ENCODE results near the gene ABCC1. TPM values are rescaled to one million over a fixed set of nuclear protein-coding genes. Genes with fewer than 3 reads are reported as not detected.
"Not testable (repeated sequence)": the region's sequence is repeated elsewhere in the genome, so short reads cannot be mapped to it uniquely, and the experiment has no call there.

ABCC1 gene
- total and polyA plus RNA-seq, 2 donors: 11.6 to 18.1 TPM

- H3K4me1 ChIP-seq (ENCODE audit: control insufficient read depth in 2 of 2, insufficient read depth in 2 of 2, low read length in 2 of 2): no peaks in the 10 kb centered on the region
- WGBS: 93% methylated on average over 4 of the region's 4 CpGs
- no peaks in the 10 kb centered on the region for H3K36me3 ChIP-seq (ENCODE audit: control insufficient read depth in 2 of 2, insufficient read depth in 2 of 2, low read length in 1 of 2)
- H3K27ac ChIP-seq (ENCODE audit: low read depth in 1 of 2, low read length in 1 of 2): no peak overlapping the region
- H3K27me3 ChIP-seq (ENCODE audit: control insufficient read depth in 2 of 2, insufficient read depth in 1 of 2, low read length in 1 of 2): no peaks in the 10 kb centered on the region
- H3K4me3 ChIP-seq (ENCODE audit: low read length in 2 of 2): no peak overlapping the region
- H3K9me3 ChIP-seq (ENCODE audit: control insufficient read depth in 2 of 2, insufficient read depth in 1 of 2, low read length in 1 of 2): no peaks in the 10 kb centered on the region
- no peak for DNase-seq (ENCODE audit: low read depth in 6 of 9, low spot score in 9 of 9)
These were observed 222.0 kb downstream of the ABCC1 start for GRCh38 chr16:16171332-16171919.

DNA sequence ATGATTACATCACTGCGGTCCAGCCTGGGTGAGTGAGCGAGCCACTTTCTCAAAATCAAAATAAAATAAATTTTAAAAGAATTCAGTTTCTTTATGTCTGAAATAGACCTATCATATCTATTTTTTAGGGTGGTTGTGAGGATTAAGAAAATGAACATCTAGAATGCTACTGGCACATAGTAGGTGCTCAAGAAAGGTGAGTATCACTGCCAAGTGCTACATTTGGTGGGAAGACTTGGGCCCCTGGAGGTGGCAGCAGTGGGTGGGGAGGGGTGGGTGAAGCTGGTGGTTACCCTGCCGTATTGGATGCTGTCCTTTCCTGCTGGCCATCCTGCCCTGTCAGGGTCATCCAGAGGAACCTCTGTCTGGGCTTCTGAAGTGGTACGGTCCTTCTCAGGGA is 223.6 kb downstream of the ABCC1 start:
- WGBS: 99% methylated on average over 4 of the region's 4 CpGs
- Histone ChIP-seq H3K36me3 (ENCODE audit: control insufficient read depth in 2 of 2, insufficient read depth in 2 of 2, low read length in 1 of 2) (no peaks in the 10 kb centered on the region), H3K4me1 (ENCODE audit: control insufficient read depth in 2 of 2, insufficient read depth in 2 of 2, low read length in 2 of 2) (no peaks in the 10 kb centered on the region), H3K27ac (ENCODE audit: low read depth in 1 of 2, low read length in 1 of 2) (no peak overlapping the region), H3K4me3 (ENCODE audit: low read length in 2 of 2) (no peak overlapping the region), H3K9me3 (ENCODE audit: control insufficient read depth in 2 of 2, insufficient read depth in 1 of 2, low read length in 1 of 2) (no peaks in the 10 kb centered on the region), H3K27me3 (ENCODE audit: control insufficient read depth in 2 of 2, insufficient read depth in 1 of 2, low read length in 1 of 2) (no peaks in the 10 kb centered on the region)
- DNase-seq (ENCODE audit: low read depth in 6 of 9, low spot score in 9 of 9): no peak

DNA sequence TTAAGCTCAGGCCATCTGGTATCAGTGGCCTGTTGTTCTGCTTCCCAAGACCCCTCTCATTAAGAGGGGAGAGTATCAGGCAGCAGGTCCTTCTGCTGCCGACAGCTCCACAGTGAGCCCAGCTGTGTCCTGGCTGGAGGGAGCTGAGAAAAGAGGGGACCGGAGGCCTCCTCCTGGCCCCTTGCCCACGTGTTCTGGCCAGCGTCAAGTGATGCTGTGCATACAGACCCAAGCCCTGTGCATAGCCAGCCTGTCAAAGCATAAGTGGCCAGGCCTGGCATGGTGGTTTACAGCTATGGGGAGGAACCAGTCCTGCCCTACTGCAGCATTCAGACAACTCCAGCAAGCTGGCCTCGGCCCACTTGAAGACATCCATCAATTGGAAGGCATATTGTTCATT is 225.9 kb downstream of the ABCC1 start:
- no peaks in the 10 kb centered on the region for H3K27me3 ChIP-seq (ENCODE audit: control insufficient read depth in 2 of 2, insufficient read depth in 1 of 2, low read length in 1 of 2)
- DNase-seq (ENCODE audit: low read depth in 6 of 9, low spot score in 9 of 9): no peak
- H3K4me1 ChIP-seq (ENCODE audit: control insufficient read depth in 2 of 2, insufficient read depth in 2 of 2, low read length in 2 of 2): no peaks in the 10 kb centered on the region
- 92% methylated on average over 5 of the region's 5 CpGs for WGBS
- no peaks in the 10 kb centered on the region for H3K36me3 ChIP-seq (ENCODE audit: control insufficient read depth in 2 of 2, insufficient read depth in 2 of 2, low read length in 1 of 2)
- no peak overlapping the region for H3K27ac ChIP-seq (ENCODE audit: low read depth in 1 of 2, low read length in 1 of 2)
- H3K4me3 ChIP-seq (ENCODE audit: low read length in 2 of 2): no peak overlapping the region
- H3K9me3 ChIP-seq (ENCODE audit: control insufficient read depth in 2 of 2, insufficient read depth in 1 of 2, low read length in 1 of 2): no peaks in the 10 kb centered on the region

GRCh38 chr16:16176328-16176727 is 226.9 kb downstream of the ABCC1 start:
- H3K4me3 ChIP-seq (ENCODE audit: low read length in 2 of 2): no peak overlapping the region
- H3K27me3 ChIP-seq (ENCODE audit: control insufficient read depth in 2 of 2, insufficient read depth in 1 of 2, low read length in 1 of 2): no peaks in the 10 kb centered on the region
- H3K36me3 ChIP-seq (ENCODE audit: control insufficient read depth in 2 of 2, insufficient read depth in 2 of 2, low read length in 1 of 2): no peaks in the 10 kb centered on the region
- no peak for DNase-seq (ENCODE audit: low read depth in 6 of 9, low spot score in 9 of 9)
- no peaks in the 10 kb centered on the region for H3K9me3 ChIP-seq (ENCODE audit: control insufficient read depth in 2 of 2, insufficient read depth in 1 of 2, low read length in 1 of 2)
- H3K4me1 ChIP-seq (ENCODE audit: control insufficient read depth in 2 of 2, insufficient read depth in 2 of 2, low read length in 2 of 2): no peaks in the 10 kb centered on the region
- no peak overlapping the region for H3K27ac ChIP-seq (ENCODE audit: low read depth in 1 of 2, low read length in 1 of 2)

GRCh38 chr16:16178455-16179162 is 229.2 kb downstream of the ABCC1 start:
- Histone ChIP-seq H3K36me3 (ENCODE audit: control insufficient read depth in 2 of 2, insufficient read depth in 2 of 2, low read length in 1 of 2) (no peaks in the 10 kb centered on the region), H3K27ac (ENCODE audit: low read depth in 1 of 2, low read length in 1 of 2) (no peak overlapping the region), H3K27me3 (ENCODE audit: control insufficient read depth in 2 of 2, insufficient read depth in 1 of 2, low read length in 1 of 2) (no peaks in the 10 kb centered on the region), H3K4me3 (ENCODE audit: low read length in 2 of 2) (no peak overlapping the region), H3K4me1 (ENCODE audit: control insufficient read depth in 2 of 2, insufficient read depth in 2 of 2, low read length in 2 of 2) (no peaks in the 10 kb centered on the region), H3K9me3 (ENCODE audit: control insufficient read depth in 2 of 2, insufficient read depth in 1 of 2, low read length in 1 of 2) (no peaks in the 10 kb centered on the region)
- 95% methylated on average over 7 of the region's 7 CpGs for WGBS
- DNase-seq (ENCODE audit: low read depth in 6 of 9, low spot score in 9 of 9): no peak

DNA sequence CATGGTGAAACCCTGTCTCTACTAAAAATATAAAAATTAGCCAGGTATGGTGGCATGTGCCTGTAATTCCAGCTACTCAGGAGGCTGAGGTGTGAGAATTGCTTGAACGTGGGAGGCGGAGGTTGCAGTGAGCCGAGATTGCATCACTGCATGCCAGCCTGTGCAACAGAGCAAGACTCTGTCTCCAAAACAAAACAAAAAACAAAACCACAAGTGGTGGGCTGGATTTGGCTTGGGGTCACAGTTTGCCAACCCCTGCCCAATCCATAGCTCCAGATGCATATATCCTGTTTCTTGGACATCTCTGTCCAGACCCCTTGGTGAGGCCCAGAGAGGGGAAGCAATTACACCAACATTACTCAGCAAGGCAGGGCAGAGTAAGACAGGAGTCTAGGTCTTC is 232.3 kb downstream of the ABCC1 start:
- H3K4me3 ChIP-seq (ENCODE audit: low read length in 2 of 2); H3K36me3 ChIP-seq (ENCODE audit: control insufficient read depth in 2 of 2, insufficient read depth in 2 of 2, low read length in 1 of 2); H3K9me3 ChIP-seq (ENCODE audit: control insufficient read depth in 2 of 2, insufficient read depth in 1 of 2, low read length in 1 of 2); H3K4me1 ChIP-seq (ENCODE audit: control insufficient read depth in 2 of 2, insufficient read depth in 2 of 2, low read length in 2 of 2); DNase-seq (ENCODE audit: low read depth in 6 of 9, low spot score in 9 of 9); H3K27ac ChIP-seq (ENCODE audit: low read depth in 1 of 2, low read length in 1 of 2); H3K27me3 ChIP-seq (ENCODE audit: control insufficient read depth in 2 of 2, insufficient read depth in 1 of 2, low read length in 1 of 2): not testable (repeated sequence)
- WGBS: 95% methylated on average over 3 of the region's 3 CpGs

DNA sequence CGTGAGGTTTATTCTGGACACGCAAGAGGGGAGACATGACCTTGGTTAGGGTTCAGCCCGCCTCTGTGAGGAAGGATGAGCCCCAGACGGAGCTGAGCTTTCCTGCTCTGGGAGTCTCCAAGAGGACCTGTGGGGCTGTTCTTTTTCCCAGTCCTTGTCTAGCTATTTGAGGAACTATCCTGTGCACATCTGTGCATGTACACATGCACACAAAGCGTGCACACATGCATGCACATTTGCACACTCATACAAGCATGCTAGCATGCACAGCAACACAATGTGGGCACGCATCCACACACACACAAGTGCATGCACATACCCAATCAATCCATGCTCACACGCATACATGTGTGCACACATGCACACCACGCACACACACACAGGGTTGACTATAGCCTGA is 233.5 kb downstream of the ABCC1 start:
- DNase-seq (ENCODE audit: low read depth in 6 of 9, low spot score in 9 of 9): no peak
- Histone ChIP-seq H3K36me3 (ENCODE audit: control insufficient read depth in 2 of 2, insufficient read depth in 2 of 2, low read length in 1 of 2) (no peaks in the 10 kb centered on the region), H3K4me3 (ENCODE audit: low read length in 2 of 2) (no peak overlapping the region), H3K27ac (ENCODE audit: low read depth in 1 of 2, low read length in 1 of 2) (no peak overlapping the region), H3K4me1 (ENCODE audit: control insufficient read depth in 2 of 2, insufficient read depth in 2 of 2, low read length in 2 of 2) (no peaks in the 10 kb centered on the region), H3K27me3 (ENCODE audit: control insufficient read depth in 2 of 2, insufficient read depth in 1 of 2, low read length in 1 of 2) (no peaks in the 10 kb centered on the region), H3K9me3 (ENCODE audit: control insufficient read depth in 2 of 2, insufficient read depth in 1 of 2, low read length in 1 of 2) (no peaks in the 10 kb centered on the region)
- WGBS: 96% methylated on average over 8 of the region's 8 CpGs

DNA sequence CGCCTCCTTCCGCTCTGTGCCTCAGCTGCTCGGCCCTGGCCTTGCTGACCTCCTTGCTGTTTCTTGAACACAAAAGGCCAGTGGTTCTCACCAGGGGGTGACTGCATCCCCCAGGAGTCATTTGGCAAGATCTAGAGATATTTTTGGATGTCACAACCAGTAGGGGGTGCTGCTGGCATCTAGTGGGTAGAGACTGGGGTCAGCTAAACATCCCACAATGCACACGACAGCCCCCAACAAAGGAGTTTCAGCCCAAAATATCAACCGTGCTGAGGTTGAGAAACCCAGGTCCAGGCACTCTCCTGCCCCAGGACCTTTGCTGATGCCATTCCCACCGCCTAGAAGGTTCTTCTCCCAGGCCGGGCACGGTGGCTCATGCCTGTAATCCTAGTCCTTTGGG is 234.1 kb downstream of the ABCC1 start:
- H3K9me3 ChIP-seq (ENCODE audit: control insufficient read depth in 2 of 2, insufficient read depth in 1 of 2, low read length in 1 of 2): no peaks in the 10 kb centered on the region
- no peak overlapping the region for H3K4me3 ChIP-seq (ENCODE audit: low read length in 2 of 2)
- H3K27ac ChIP-seq (ENCODE audit: low read depth in 1 of 2, low read length in 1 of 2): no peak overlapping the region
- 98% methylated on average over 8 of the region's 8 CpGs for WGBS
- no peaks in the 10 kb centered on the region for H3K36me3 ChIP-seq (ENCODE audit: control insufficient read depth in 2 of 2, insufficient read depth in 2 of 2, low read length in 1 of 2)
- no peaks in the 10 kb centered on the region for H3K27me3 ChIP-seq (ENCODE audit: control insufficient read depth in 2 of 2, insufficient read depth in 1 of 2, low read length in 1 of 2)
- no peak for DNase-seq (ENCODE audit: low read depth in 6 of 9, low spot score in 9 of 9)
- H3K4me1 ChIP-seq (ENCODE audit: control insufficient read depth in 2 of 2, insufficient read depth in 2 of 2, low read length in 2 of 2): no peaks in the 10 kb centered on the region

DNA sequence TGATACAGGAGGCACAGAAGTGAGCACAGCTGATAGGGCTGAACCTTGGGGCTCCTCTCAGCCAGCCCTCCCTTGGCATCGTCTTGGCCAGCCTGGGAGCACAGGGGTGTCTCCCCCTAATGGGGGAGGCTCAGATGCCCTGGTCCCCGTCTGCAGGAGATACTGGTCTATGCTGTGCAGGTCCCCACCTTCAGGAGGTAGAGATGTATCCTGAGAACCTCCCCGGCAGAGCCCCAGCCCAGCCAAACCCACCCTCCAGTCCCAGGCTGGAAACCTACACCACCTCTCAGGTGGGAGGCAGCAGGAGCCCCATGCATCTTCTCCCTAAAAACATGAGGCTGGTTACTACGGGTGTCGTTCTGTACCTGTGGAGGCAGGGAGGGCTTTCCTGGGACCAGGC is 235.2 kb downstream of the ABCC1 start:
- Histone ChIP-seq H3K4me1 (ENCODE audit: control insufficient read depth in 2 of 2, insufficient read depth in 2 of 2, low read length in 2 of 2) (no peaks in the 10 kb centered on the region), H3K27me3 (ENCODE audit: control insufficient read depth in 2 of 2, insufficient read depth in 1 of 2, low read length in 1 of 2) (no peaks in the 10 kb centered on the region), H3K27ac (ENCODE audit: low read depth in 1 of 2, low read length in 1 of 2) (no peak overlapping the region), H3K9me3 (ENCODE audit: control insufficient read depth in 2 of 2, insufficient read depth in 1 of 2, low read length in 1 of 2) (no peaks in the 10 kb centered on the region), H3K36me3 (ENCODE audit: control insufficient read depth in 2 of 2, insufficient read depth in 2 of 2, low read length in 1 of 2) (no peaks in the 10 kb centered on the region), H3K4me3 (ENCODE audit: low read length in 2 of 2) (no peak overlapping the region)
- WGBS: 92% methylated on average over 5 of the region's 5 CpGs
- DNase-seq (ENCODE audit: low read depth in 6 of 9, low spot score in 9 of 9): no peak
